Left colon (tissue), 2 donors: ENCODE data around the gene LCA5L. TPM values are rescaled to one million over a fixed set of nuclear protein-coding genes. Genes with fewer than 3 reads are reported as not detected.
"Not testable (repeated sequence)": the region's sequence is repeated elsewhere in the genome, so short reads cannot be mapped to it uniquely, and the experiment has no call there.

ENCODE experiments used
- ATAC-seq: fragments of 200-7000 bp; cut with Tn5 transposase; one replicate; pipeline ENCODE4 v1.9.1; 2020; ENCODE audit warnings: mild to moderate bottlenecking, moderate library complexity
- DNase-seq, 2 donors: peaks; one replicate each; pipeline ENCODE4 v3.0.0-alpha.2; 2020
- intact Hi-C, 2 donors: fragments of 100-400 bp; cut with DNase I in 1 of 2; cut with micrococcal nuclease in 1 of 2; formaldehyde crosslinking; loops; one replicate each; pipeline versions ENCODE4 v1.11.2 to v1.14.0; 2022; cut with DNase I, micrococcal nuclease
- microRNA-seq, 2 donors: library from miRNA; unstranded; fragments of <30 nt; microRNA quantifications; one replicate each; pipeline versions ENCODE4 v1.1.0 to v1.2.0, GENCODE V29; 2020
- total RNA-seq, 2 donors: library from RNA; stranded (reverse); fragmentation: NEBNext Ultra II Directional; extraction: Animal tissue kit (Norgen Biotek cat#: 25700); gene quantifications; one replicate each; pipeline ENCODE4 v1.2.1, GENCODE V29; 2021
- donor health status: DM: no; HTN: no; CAD: no.
- donor health status: DM: yes; HTN: yes; CAD: no.

Gene LCA5L
- total RNA-seq, 2 donors from 2014 or later, result 0.98 to 1.0 TPM

DNA sequence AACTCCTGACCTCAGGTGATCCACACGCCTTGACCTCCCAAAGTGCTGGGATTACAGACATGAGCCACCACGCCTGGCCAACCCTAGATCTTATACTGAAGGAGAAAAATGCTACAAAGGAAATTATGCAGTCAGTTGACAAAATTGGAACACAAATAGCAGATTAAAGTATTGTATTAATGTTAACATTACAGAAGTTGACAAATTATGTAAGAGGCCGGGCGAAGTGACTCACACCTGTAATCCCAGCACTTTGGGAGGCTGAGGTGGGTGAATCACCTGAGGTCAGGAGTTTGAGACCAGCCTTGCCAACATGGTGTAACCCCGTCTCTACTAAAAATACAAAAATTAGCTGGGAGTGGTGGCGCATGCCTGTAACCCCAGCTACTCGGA, 75.7 kb downstream of the LCA5L start:
- intact Hi-C loops, DNase-seq, ATAC-seq: not testable (repeated sequence)

DNA sequence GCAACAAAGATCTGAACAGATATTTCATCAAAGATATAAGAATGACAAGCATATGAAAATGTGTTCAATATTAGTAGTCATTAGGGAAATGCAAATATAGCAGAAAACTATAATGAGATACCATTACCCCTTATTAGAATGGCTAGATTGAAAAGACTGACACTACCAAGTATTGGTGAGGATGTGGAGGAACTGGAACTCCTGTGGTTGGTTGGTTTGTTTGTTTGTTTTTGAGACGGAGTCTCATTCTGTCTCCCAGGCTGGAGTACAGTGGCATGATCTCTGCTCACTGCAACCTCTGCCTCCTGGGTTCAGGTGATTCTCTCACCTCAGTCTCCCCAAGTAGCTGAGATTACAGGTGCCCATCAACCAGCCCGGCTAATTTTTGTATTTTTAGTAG, 77.8 kb downstream of the LCA5L start:
- ATAC-seq, result no peak
- no peak for DNase-seq
- intact Hi-C loops, result no loop called here

DNA sequence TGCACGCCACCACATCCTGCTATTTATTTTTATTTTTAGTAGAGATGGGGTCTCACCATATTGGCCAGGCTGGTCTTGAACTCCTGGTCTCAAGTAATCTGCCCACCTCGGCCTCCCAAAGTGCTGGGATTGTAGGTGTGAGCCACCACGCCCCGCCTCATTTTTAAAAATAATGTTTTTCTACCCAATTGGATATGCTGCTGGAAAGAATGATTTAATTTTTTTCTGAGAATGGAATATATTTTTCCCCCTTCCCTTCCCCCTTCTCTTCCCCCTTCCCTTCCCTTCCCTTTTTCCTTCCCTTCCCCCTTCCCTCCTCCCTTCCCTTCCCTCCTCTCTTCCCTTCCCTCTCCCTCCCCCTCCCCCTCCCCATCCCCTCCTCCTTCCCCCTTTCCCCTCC, 79.0 kb downstream of the LCA5L start:
- DNase-seq (no peak), ATAC-seq (no peak)
- intact Hi-C loops, result no loop called here

DNA sequence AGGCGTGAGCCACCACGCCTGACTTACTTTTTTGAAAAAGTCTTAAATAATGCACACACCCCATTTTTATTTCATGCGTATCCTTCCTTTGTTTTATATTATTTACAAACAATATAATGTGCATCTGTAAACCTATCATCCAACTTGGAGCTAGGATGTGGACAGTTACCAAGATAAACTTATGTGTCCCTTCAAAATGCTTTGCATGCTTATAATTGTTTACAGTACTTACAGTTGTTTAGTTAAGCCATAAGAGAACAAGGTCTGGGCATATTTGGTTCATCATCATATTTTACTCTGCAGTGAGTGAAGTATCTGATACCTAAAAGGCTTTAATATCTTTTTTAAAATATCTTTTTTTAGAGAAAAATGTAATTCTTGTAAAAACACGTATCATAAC, 80.6 kb downstream of the LCA5L start:
- intact Hi-C loops, result no loop called here
- no peak for DNase-seq

GRCh38 chr21:39363607-39364555, 81.7 kb downstream of the LCA5L start:
- ATAC-seq (no peak), DNase-seq (no peak)
- intact Hi-C loops, result no loop called here

More for the DNA sequence above, 80.6 kb downstream of the LCA5L start:
- no peak for ATAC-seq

DNA sequence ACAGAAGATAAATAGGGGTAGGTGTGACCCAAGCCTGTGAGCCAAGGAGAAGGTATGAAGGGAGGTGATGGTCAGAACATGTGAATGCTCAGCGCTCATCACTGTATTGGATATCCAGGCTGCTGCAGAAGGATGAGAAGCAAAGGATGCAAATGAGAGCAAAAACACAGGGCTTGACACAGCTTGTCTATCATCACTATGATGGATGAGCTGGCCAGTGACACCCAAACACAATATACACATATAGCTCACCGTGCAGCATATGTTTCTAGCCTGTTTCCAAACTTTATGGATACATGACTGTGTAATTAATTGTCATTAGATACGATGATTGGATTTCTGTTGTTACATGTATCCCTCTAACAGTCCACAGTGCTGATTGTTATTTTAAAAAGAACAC, 82.8 kb downstream of the LCA5L start:
- intact Hi-C loops, result no loop called here

DNA sequence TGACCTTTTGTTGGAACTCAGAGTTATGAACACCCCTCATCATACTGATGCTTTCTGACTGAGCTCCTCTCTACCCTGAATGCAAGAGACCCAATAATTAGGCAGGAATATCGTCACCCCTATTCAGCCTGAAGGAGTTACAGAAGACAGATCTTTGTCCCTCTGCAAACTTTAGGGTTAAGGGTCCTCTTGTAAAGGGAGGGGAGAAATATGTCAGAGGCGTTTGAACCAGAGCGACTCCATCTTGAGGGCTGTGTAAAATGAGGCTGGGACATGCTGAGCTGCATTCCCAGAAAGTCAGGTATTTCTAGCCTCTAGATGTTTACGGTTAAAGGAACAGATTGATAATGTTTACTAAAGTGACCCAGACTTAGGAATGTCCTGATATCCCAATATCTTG, 86.2 kb downstream of the LCA5L start:
- no peak for ATAC-seq
- no peak for DNase-seq
- intact Hi-C loops, result no loop called here

More for the DNA sequence above, 82.8 kb downstream of the LCA5L start:
- DNase-seq (no peak), ATAC-seq (no peak)

Small RNA genes lying within 50 kb of the gene (microRNA-seq; reads per million reads assigned to microRNA genes)
- gene MIR6508, result 0.53 to 1.4 reads per million in 2 donors

Other genes with a start within 250 kb of the LCA5L start
- 10 to 100 TPM; 45.8 to 51.5 TPM for gene BRWD1, start 132.1 kb downstream of the LCA5L start, total RNA-seq
- 100 to 1,000 TPM; 162 to 193 TPM for gene HMGN1, start 96.7 kb downstream of the LCA5L start, total RNA-seq
- 1 to 10 TPM; 2.5 to 5.4 TPM for gene SH3BGR, start 6.2 kb upstream of the LCA5L start, total RNA-seq
- gene B3GALT5, start 167.2 kb upstream of the LCA5L start, total RNA-seq, result 100 to 1,000 TPM in 1 of 2 donors, 10 to 100 TPM in 1; 95.6 to 115 TPM